GM12865 (cell line): ENCODE results near the gene SMR3A.

Source experiments
- DNase-seq: peaks from one replicate; pipeline ENCODE4 v3.0.0; 2010; ENCODE audit warnings: low read depth
- H3K4me3 ChIP-seq: 2 replicates; pipeline ENCODE4 v1.5.1; 2011; ENCODE audit warnings: mild to moderate bottlenecking, low read depth, low read length, control low read depth
- TF ChIP-seq, protein P1 (sequence below): IDR thresholded peaks from 2 replicates; pipeline ENCODE4 v1.5.1; 2011; ENCODE audit warnings: low read length, control low read depth, low read depth, inconsistent platforms; ENCODE audit not compliant: insufficient read depth; ENCODE audit errors: missing control alignments

SMR3A gene

DNA sequence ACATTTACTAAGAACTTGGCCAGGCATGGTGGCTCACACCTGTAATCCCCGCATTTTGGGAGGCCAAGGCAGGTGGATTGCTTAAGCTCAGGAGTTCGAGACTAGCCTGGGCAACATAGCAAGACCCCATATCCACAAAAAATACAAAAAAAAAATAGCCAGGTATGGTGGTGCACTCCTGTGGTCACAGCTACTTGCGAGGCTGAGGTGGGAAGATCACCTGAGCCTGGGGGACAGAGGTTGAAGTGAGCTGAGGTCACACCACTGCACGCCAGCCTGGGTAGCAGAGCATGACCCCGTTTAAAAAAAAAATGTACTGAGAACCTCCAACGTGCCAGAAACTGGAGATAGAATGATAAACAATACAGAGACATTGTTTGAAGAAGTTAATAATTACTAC lies 45.2 kb downstream of the SMR3A start:
- no peak overlapping the region for H3K4me3 ChIP-seq
- DNase-seq: no peak
- TF ChIP-seq, protein P1, sequence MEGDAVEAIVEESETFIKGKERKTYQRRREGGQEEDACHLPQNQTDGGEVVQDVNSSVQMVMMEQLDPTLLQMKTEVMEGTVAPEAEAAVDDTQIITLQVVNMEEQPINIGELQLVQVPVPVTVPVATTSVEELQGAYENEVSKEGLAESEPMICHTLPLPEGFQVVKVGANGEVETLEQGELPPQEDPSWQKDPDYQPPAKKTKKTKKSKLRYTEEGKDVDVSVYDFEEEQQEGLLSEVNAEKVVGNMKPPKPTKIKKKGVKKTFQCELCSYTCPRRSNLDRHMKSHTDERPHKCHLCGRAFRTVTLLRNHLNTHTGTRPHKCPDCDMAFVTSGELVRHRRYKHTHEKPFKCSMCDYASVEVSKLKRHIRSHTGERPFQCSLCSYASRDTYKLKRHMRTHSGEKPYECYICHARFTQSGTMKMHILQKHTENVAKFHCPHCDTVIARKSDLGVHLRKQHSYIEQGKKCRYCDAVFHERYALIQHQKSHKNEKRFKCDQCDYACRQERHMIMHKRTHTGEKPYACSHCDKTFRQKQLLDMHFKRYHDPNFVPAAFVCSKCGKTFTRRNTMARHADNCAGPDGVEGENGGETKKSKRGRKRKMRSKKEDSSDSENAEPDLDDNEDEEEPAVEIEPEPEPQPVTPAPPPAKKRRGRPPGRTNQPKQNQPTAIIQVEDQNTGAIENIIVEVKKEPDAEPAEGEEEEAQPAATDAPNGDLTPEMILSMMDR: no peak
